SU-DHL-6 (cell line): ENCODE data around the gene GHRH.

ENCODE experiments used
- H2AFZ ChIP-seq: fragments of 200-600 bp; sonication (generic); 2 replicates; pipeline ENCODE4 v1.6.1; 2014; ENCODE audit warnings: low read depth, mild to moderate bottlenecking, moderate library complexity, mixed read lengths, antibody characterized with exemption, low read length; ENCODE audit not compliant: severe bottlenecking
- H3F3A ChIP-seq: fragments of 200-600 bp; shearing (Covaris generic); 2 replicates; pipeline ENCODE4 v1.6.0; 2016; ENCODE audit warnings: antibody characterized with exemption, mild to moderate bottlenecking; ENCODE audit not compliant: insufficient read depth
- H3K27ac ChIP-seq: fragments of 200-600 bp; sonication (generic); 2 replicates; pipeline ENCODE4 v1.5.1; 2016; ENCODE audit warnings: low read depth, mild to moderate bottlenecking, low read length, moderate library complexity, mixed read lengths
- H3K27me3 ChIP-seq: fragments of 200-600 bp; sonication (generic), shearing (Covaris generic); 2 replicates; pipeline ENCODE4 v1.6.0; 2014; ENCODE audit warnings: mild to moderate bottlenecking, low read length
- H3K36me3 ChIP-seq: fragments of 200-600 bp; sonication (generic); 2 replicates; pipeline ENCODE4 v1.6.1; 2014; ENCODE audit warnings: mild to moderate bottlenecking, low read length, mixed read lengths
- H3K4me2 ChIP-seq: fragments of 300-600, 200-600 bp; shearing (Covaris generic), sonication (generic); 2 replicates; pipeline ENCODE4 v1.6.0; 2014; ENCODE audit warnings: low read length, low read depth, mild to moderate bottlenecking; ENCODE audit not compliant: poor library complexity, severe bottlenecking
- H3K4me3 ChIP-seq: fragments of 200-600 bp; sonication (generic); 2 replicates; pipeline ENCODE4 v1.5.1; 2014; ENCODE audit warnings: antibody characterized with exemption, low read length, mild to moderate bottlenecking, mixed read lengths; ENCODE audit not compliant: insufficient read depth, poor library complexity, severe bottlenecking
- H3K79me2 ChIP-seq: fragments of 200-600 bp; sonication (generic); 2 replicates; pipeline ENCODE4 v1.6.1; 2014; ENCODE audit warnings: mild to moderate bottlenecking, low read length, moderate library complexity; ENCODE audit not compliant: insufficient read depth
- H3K9ac ChIP-seq: fragments of 200-600 bp; sonication (generic); 2 replicates; pipeline ENCODE4 v1.7.0; 2014; ENCODE audit warnings: mild to moderate bottlenecking, low read length
- H3K9me2 ChIP-seq: fragments of 200-600 bp; sonication (generic); replicated peaks from 2 replicates; pipeline ENCODE4 v1.6.1; 2014; ENCODE audit warnings: low read length; ENCODE audit not compliant: insufficient read depth
- H3K9me3 ChIP-seq: fragments of 200-600 bp; sonication (generic); 2 replicates; pipeline ENCODE4 v1.6.1; 2014; ENCODE audit warnings: low read length, mixed read lengths; ENCODE audit not compliant: insufficient read depth
- H4K20me1 ChIP-seq: fragments of 200-600 bp; sonication (generic); 2 replicates; pipeline ENCODE4 v1.6.1; 2014; ENCODE audit warnings: low read depth, mild to moderate bottlenecking, antibody characterized with exemption, low read length, moderate library complexity, mixed read lengths
- CTCF ChIP-seq: fragments of 200-600 bp; sonication (generic); IDR thresholded peaks from one replicate; pipeline ENCODE4 v1.5.1; 2017; ENCODE audit warnings: antibody characterized with exemption, mild to moderate bottlenecking, low read length, moderate library complexity; ENCODE audit not compliant: insufficient read depth, poor library complexity, severe bottlenecking
- EZH2phosphoT487 ChIP-seq: fragments of 200-600 bp; sonication (generic), shearing (Covaris generic); conservative IDR thresholded peaks from 2 replicates; pipeline ENCODE4 v1.6.1; 2018; ENCODE audit warnings: mild to moderate bottlenecking, antibody characterized with exemption, low read length, moderate library complexity, mixed read lengths

The GHRH gene

GRCh38 chr20:37229357-37229756 is 32.3 kb downstream of the GHRH start:
- H3F3A ChIP-seq: no peaks in the 10 kb centered on the region
- TF ChIP-seq EZH2phosphoT487 (no peak), CTCF (no peak)
- no peak overlapping the region for H3K27ac ChIP-seq
- no peak overlapping the region for H3K9ac ChIP-seq
- H4K20me1 ChIP-seq: no peaks in the 10 kb centered on the region
- no peak overlapping the region for H2AFZ ChIP-seq
- no peaks in the 10 kb centered on the region for H3K27me3 ChIP-seq
- no peaks in the 10 kb centered on the region for H3K9me2 ChIP-seq
- H3K36me3 ChIP-seq: peaks cover 32% of the 10 kb centered on the region
- H3K79me2 ChIP-seq: no peaks in the 10 kb centered on the region
- H3K4me3 ChIP-seq: no peak overlapping the region
- no peak overlapping the region for H3K4me2 ChIP-seq
- no peaks in the 10 kb centered on the region for H3K9me3 ChIP-seq

DNA sequence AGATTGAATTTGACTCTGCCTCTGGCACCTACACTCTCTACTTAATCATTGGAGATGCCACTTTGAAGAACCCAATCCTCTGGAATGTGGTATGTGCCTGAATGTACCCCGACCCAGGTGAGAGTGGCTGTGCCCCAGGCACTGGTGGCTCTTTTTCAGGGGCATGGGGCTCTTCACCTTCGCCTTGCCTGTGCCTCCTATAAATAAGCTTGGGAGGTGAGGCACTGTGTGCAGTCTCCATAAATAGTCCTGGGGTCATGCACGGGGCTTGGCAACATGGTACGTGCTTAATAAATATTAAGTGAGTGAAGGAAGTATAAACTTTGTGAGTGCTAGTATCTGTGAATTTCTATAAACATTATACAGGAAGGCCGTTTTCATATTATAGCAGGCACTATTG is 33.0 kb downstream of the GHRH start:
- Histone ChIP-seq H3K9ac (no peak overlapping the region), H3K9me3 (no peaks in the 10 kb centered on the region)

GRCh38 chr20:37228082-37228481 is 33.5 kb downstream of the GHRH start:
- Histone ChIP-seq H3K9ac (no peak overlapping the region), H3K27ac (no peak overlapping the region), H3F3A (no peaks in the 10 kb centered on the region), H4K20me1 (no peaks in the 10 kb centered on the region), H3K4me2 (no peak overlapping the region), H3K79me2 (no peaks in the 10 kb centered on the region), H3K27me3 (no peaks in the 10 kb centered on the region), H3K9me3 (no peaks in the 10 kb centered on the region), H2AFZ (no peak overlapping the region), H3K4me3 (no peak overlapping the region), H3K9me2 (no peaks in the 10 kb centered on the region), H3K36me3 (peaks cover 40% of the 10 kb centered on the region)
- TF ChIP-seq CTCF (no peak), EZH2phosphoT487 (no peak)

More for the DNA sequence above, 33.0 kb downstream of the GHRH start:
- H2AFZ ChIP-seq: no peak overlapping the region
- no peaks in the 10 kb centered on the region for H3K9me2 ChIP-seq
- no peak overlapping the region for H3K27ac ChIP-seq
- TF ChIP-seq EZH2phosphoT487 (no peak), CTCF (no peak)
- H3K4me3 ChIP-seq: no peak overlapping the region
- H3F3A ChIP-seq: no peaks in the 10 kb centered on the region
- H3K4me2 ChIP-seq: no peak overlapping the region
- no peaks in the 10 kb centered on the region for H4K20me1 ChIP-seq
- no peaks in the 10 kb centered on the region for H3K79me2 ChIP-seq
- H3K27me3 ChIP-seq: no peaks in the 10 kb centered on the region
- H3K36me3 ChIP-seq: peaks cover 39% of the 10 kb centered on the region
